Mesenchymal stem cell (in vitro differentiated cells and primary cell): Measurements from ENCODE around the gene DAP. TPM values are rescaled to one million over a fixed set of nuclear protein-coding genes. Genes with fewer than 3 reads are reported as not detected.

Experiments
- DNase-seq: peaks from one replicate; pipeline ENCODE4 v3.0.0-alpha.2; 2013
- H2AFZ ChIP-seq: one replicate; pipeline ENCODE4 v1.6.1; 2013; ENCODE audit warnings: low read depth, mild to moderate bottlenecking, control low read depth, inconsistent platforms, low read length, moderate library complexity
- H2AK5ac ChIP-seq: 2 replicates; pipeline ENCODE4 v1.6.1; 2013; ENCODE audit warnings: low read length, moderate library complexity, mild to moderate bottlenecking, inconsistent platforms; ENCODE audit not compliant: severe bottlenecking
- H2BK120ac ChIP-seq: one replicate; pipeline ENCODE4 v1.6.1; 2013; ENCODE audit warnings: low read depth, mild to moderate bottlenecking, inconsistent platforms, low read length, moderate library complexity
- H2BK12ac ChIP-seq, 2 experiments: one replicate each; pipeline ENCODE4 v1.6.1; 2013; ENCODE audit warnings: inconsistent platforms in 2 of 2, low read length in 2 of 2, mild to moderate bottlenecking in 2 of 2, moderate library complexity in 2 of 2, control low read depth in 1 of 2
- H2BK15ac ChIP-seq: one replicate; pipeline ENCODE4 v1.6.1; 2013; ENCODE audit warnings: mild to moderate bottlenecking, low read depth, inconsistent platforms; ENCODE audit not compliant: poor library complexity, severe bottlenecking
- H2BK5ac ChIP-seq: 2 replicates; pipeline ENCODE4 v1.6.1; 2013; ENCODE audit warnings: low read depth, mild to moderate bottlenecking, low read length, control low read depth, inconsistent platforms; ENCODE audit not compliant: poor library complexity, severe bottlenecking
- H3K14ac ChIP-seq, 2 experiments: one replicate each; pipeline ENCODE4 v1.6.1; 2013; ENCODE audit warnings: inconsistent platforms in 2 of 2, low read length in 2 of 2, control low read depth in 1 of 2, mild to moderate bottlenecking in 1 of 2, moderate library complexity in 1 of 2
- H3K18ac ChIP-seq, 2 experiments: one replicate each; pipeline ENCODE4 v1.6.1; 2013; ENCODE audit warnings: inconsistent platforms in 2 of 2, low read length in 2 of 2, control low read depth in 1 of 2, low read depth in 1 of 2, mild to moderate bottlenecking in 1 of 2
- H3K23ac ChIP-seq, 2 experiments: one replicate each; pipeline ENCODE4 v1.6.1; 2013; ENCODE audit warnings: inconsistent platforms in 2 of 2, low read length in 2 of 2, mild to moderate bottlenecking in 2 of 2, moderate library complexity in 2 of 2, control low read depth in 1 of 2
- H3K27ac ChIP-seq: 2 replicates; pipeline ENCODE4 v1.5.1; 2013; ENCODE audit warnings: mild to moderate bottlenecking, moderate library complexity, low read length, control low read depth, inconsistent platforms; ENCODE audit not compliant: poor library complexity, severe bottlenecking
- H3K27me3 ChIP-seq, 2 experiments: 2 replicates each; pipeline versions ENCODE4 v1.6.1 to v1.7.0; 2013; ENCODE audit warnings: low read length in 2 of 2, mild to moderate bottlenecking in 2 of 2, moderate library complexity in 2 of 2, control low read depth in 1 of 2, inconsistent platforms in 1 of 2; ENCODE audit not compliant: control insufficient read depth in 1 of 2, insufficient read depth in 1 of 2
- H3K36me3 ChIP-seq, 2 experiments: 2 replicates each; pipeline versions ENCODE4 v1.6.1 to v1.7.0; 2013; ENCODE audit warnings: low read length in 2 of 2, control low read depth in 1 of 2, inconsistent platforms in 1 of 2, low read depth in 1 of 2, mild to moderate bottlenecking in 1 of 2; ENCODE audit not compliant: insufficient read depth in 2 of 2, control insufficient read depth in 1 of 2
- H3K4ac ChIP-seq, 2 experiments: one replicate each; pipeline ENCODE4 v1.6.1; 2013; ENCODE audit warnings: inconsistent platforms in 2 of 2, low read length in 2 of 2, mild to moderate bottlenecking in 2 of 2, moderate library complexity in 2 of 2, control low read depth in 1 of 2, low read depth in 1 of 2
- H3K4me1 ChIP-seq: 2 replicates; pipeline ENCODE4 v1.6.1; 2013; ENCODE audit warnings: low read depth, low read length, control low read depth; ENCODE audit not compliant: control insufficient read depth, insufficient read depth
- H3K4me2 ChIP-seq: 2 replicates; pipeline ENCODE4 v1.6.1; 2013; ENCODE audit warnings: low read length, mild to moderate bottlenecking, inconsistent platforms; ENCODE audit not compliant: poor library complexity, severe bottlenecking
- H3K4me3 ChIP-seq, 2 experiments: 2 replicates each; pipeline versions ENCODE4 v1.5.1 to v1.7.0; 2013; ENCODE audit warnings: low read length in 2 of 2, mild to moderate bottlenecking in 2 of 2, control low read depth in 1 of 2, low read depth in 1 of 2; ENCODE audit not compliant: insufficient read depth in 1 of 2
- H3K79me1 ChIP-seq: replicated peaks from 2 replicates; pipeline ENCODE4 v1.6.1; 2013; ENCODE audit warnings: mild to moderate bottlenecking, control low read depth, low read length, inconsistent platforms; ENCODE audit not compliant: poor library complexity, severe bottlenecking
- H3K9ac ChIP-seq: 2 replicates; pipeline ENCODE4 v1.7.0; 2013; ENCODE audit warnings: mild to moderate bottlenecking, low read length, moderate library complexity
- H3K9me3 ChIP-seq: 2 replicates; pipeline ENCODE4 v1.7.0; 2013; ENCODE audit warnings: mild to moderate bottlenecking, low read length; ENCODE audit not compliant: control insufficient read depth
- H4K8ac ChIP-seq: one replicate; pipeline ENCODE4 v1.6.1; 2013; ENCODE audit warnings: inconsistent platforms, mild to moderate bottlenecking, low read length, moderate library complexity
- H4K91ac ChIP-seq: one replicate; pipeline ENCODE4 v1.6.1; 2013; ENCODE audit warnings: mild to moderate bottlenecking, low read length, inconsistent platforms
- WGBS: methylation state at CpG from one replicate; pipeline ENCODE4 v1.1.7; 2013; ENCODE audit warnings: mixed read lengths; 5-methylcytosine and 5-hydroxymethylcytosine counted together
- polyA plus RNA-seq, 2 experiments: library from polyadenylated mRNA; stranded (reverse); fragments of 200-250 nt; gene quantifications; one replicate each; pipeline ENCODE4 v1.2.3, GENCODE V29; 2013

DAP gene
- 137 TPM for polyA plus RNA-seq (2013, experiment 1 of 2)
- 136 TPM for polyA plus RNA-seq (2013, experiment 2 of 2)

DNA sequence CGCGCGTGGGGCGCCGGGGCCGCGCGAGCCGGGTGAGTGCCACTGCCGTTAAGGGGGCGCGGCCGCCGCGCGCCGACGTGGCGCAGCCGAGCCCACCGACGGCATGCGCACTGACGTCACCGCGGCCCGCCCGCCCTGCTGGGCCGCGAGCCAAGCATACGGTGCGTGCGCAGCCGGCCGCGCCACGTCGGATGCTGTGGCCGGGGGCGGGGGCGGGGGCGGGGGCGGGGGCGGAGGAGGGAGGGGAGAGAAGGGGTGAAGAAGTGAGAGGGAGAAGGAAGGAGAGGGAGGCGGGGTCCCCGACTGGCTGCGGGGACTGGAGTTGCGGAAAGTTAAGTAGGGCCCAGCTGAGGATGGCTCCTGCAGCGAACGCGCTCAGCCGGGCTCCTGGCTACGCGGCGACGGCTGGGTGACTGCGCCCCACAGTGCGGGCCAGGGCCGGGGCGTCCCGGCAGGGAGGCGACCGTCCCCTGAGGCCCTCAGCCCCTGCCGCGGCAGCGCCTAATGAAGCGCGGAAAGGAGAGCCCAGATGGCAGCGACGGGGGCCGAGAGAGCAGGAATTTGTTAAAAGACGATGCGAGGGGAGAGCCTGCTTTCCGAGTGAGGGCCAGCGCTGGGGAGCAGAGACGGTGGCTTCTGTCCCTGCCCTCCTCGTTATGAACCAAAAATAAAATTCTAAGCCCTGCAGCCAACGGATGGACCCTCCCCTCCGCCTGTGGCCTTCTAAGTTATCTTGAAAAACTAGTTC lies at the start of gene DAP:
Gene DAP (minus strand): TSS at position 50 of the 748 bp plus-strand sequence. CDS start 166 bp downstream, outside the sequence.
- Histone ChIP-seq H3K23ac (peak within 1 kb of the TSS in 1 of 2 experiments; percentile 76), H2BK5ac (peak within 1 kb of the TSS; percentile 94), H2AFZ (peak within 1 kb of the TSS; percentile 80), H4K8ac (peak within 1 kb of the TSS; percentile 99), H3K9ac (peak within 1 kb of the TSS; percentile 98), H3K79me1 (no peaks in the 10 kb centered on the region), H2BK12ac (peak within 1 kb of the TSS; percentile 49 to 90), H2AK5ac (peak within 1 kb of the TSS; percentile 62), H3K27me3 (no peaks in the 10 kb centered on the region), H3K9me3 (no peaks in the 10 kb centered on the region), H3K4me2 (peak within 1 kb of the TSS; percentile 74), H3K4ac (peak within 1 kb of the TSS; percentile 94 to 98), H3K36me3 (peaks cover 0 to 14% of the 10 kb centered on the region in 2 experiments), H2BK120ac (peak within 1 kb of the TSS; percentile 91), H3K4me1 (peaks cover 18% of the 10 kb centered on the region), H2BK15ac (peak within 1 kb of the TSS; percentile 98), H4K91ac (peak within 1 kb of the TSS; percentile 100), H3K14ac (peak within 1 kb of the TSS in 1 of 2 experiments; percentile 94), H3K18ac (peak within 1 kb of the TSS; percentile 98 to 99), H3K27ac (peak within 1 kb of the TSS; percentile 78), H3K4me3 (peak within 1 kb of the TSS; percentile 81 to 94)
- DNase-seq = peak; percentile 88
- 4% methylated on average over 33 of the region's 79 CpGs for WGBS

GRCh38 chr5:10808347-10809226 lies 47.6 kb upstream of the DAP start:
- H3K9me3 ChIP-seq = peaks cover 19% of the 10 kb centered on the region
- H2AK5ac ChIP-seq = no peak overlapping the region
- no peak overlapping the region for H3K27ac ChIP-seq
- H3K4me2 ChIP-seq = no peak overlapping the region
- no peaks in the 10 kb centered on the region for H3K4me1 ChIP-seq
- no peak overlapping the region for H2BK15ac ChIP-seq
- no peak overlapping the region for H3K14ac ChIP-seq
- H3K27me3 ChIP-seq = peaks cover 7 to 20% of the 10 kb centered on the region in 2 experiments
- DNase-seq = peak; percentile 26
- H2BK12ac ChIP-seq = no peak overlapping the region
- H2BK5ac ChIP-seq = no peak overlapping the region
- H2AFZ ChIP-seq = no peak overlapping the region
- no peak overlapping the region for H3K4me3 ChIP-seq
- WGBS = no CpG with 5 or more reads among the region's 3 CpGs
- H4K8ac ChIP-seq = no peak overlapping the region
- H2BK120ac ChIP-seq = no peak overlapping the region
- no peaks in the 10 kb centered on the region for H3K79me1 ChIP-seq
- no peaks in the 10 kb centered on the region for H3K36me3 ChIP-seq
- no peak overlapping the region for H3K9ac ChIP-seq
- no peak overlapping the region for H3K18ac ChIP-seq
- H4K91ac ChIP-seq = no peak overlapping the region
- no peak overlapping the region for H3K4ac ChIP-seq
- H3K23ac ChIP-seq = no peak overlapping the region

- no peak overlapping the region for H4K8ac ChIP-seq
- H2AFZ ChIP-seq = no peak overlapping the region
- no peak overlapping the region for H2BK12ac ChIP-seq
- no peak overlapping the region for H3K4ac ChIP-seq
- no peak overlapping the region for H3K23ac ChIP-seq
- H3K79me1 ChIP-seq = no peaks in the 10 kb centered on the region
- no peak overlapping the region for H2BK5ac ChIP-seq
- no peak overlapping the region for H2AK5ac ChIP-seq
- H2BK15ac ChIP-seq = no peak overlapping the region
- no peak overlapping the region for H3K9ac ChIP-seq
- no peak overlapping the region for H4K91ac ChIP-seq
- peaks cover 2% of the 10 kb centered on the region for H3K4me1 ChIP-seq
- H3K27ac ChIP-seq = no peak overlapping the region
- H3K4me2 ChIP-seq = no peak overlapping the region
- no peak overlapping the region for H3K14ac ChIP-seq
- H3K36me3 ChIP-seq = no peaks in the 10 kb centered on the region
- H2BK120ac ChIP-seq = no peak overlapping the region
- no peak for DNase-seq
- H3K9me3 ChIP-seq = peaks cover 19% of the 10 kb centered on the region
- H3K18ac ChIP-seq = no peak overlapping the region
- H3K4me3 ChIP-seq = no peak overlapping the region
- H3K27me3 ChIP-seq = peaks cover 0 to 16% of the 10 kb centered on the region in 2 experiments
- 65% methylated on average over 9 of the region's 9 CpGs for WGBS
Observed at GRCh38 chr5:10801931-10802666, 41.1 kb upstream of the DAP start.
